WTC11 (cell line): ENCODE results near the gene ACTN2.

ENCODE experiments used
- CTCF ChIP-seq: fragments of 200-600 bp; IDR thresholded peaks from 2 replicates; pipeline ENCODE4 v1.8.0; 2022; ENCODE audit warnings: antibody characterized with exemption
- TP53 ChIP-seq: sonication (generic); formaldehyde crosslinking; IDR thresholded peaks from 2 replicates; pipeline ENCODE4 v1.8.1; 2023; ENCODE audit warnings: mild to moderate bottlenecking, missing genetic modification reagents
- TF ChIP-seq, protein P1 (sequence below): sonication (generic); formaldehyde crosslinking; IDR thresholded peaks from 2 replicates; pipeline ENCODE4 v1.8.1; 2023; ENCODE audit warnings: mild to moderate bottlenecking, missing genetic modification reagents, moderate library complexity

GRCh38 chr1:236799001-236799400, 112.7 kb downstream of the ACTN2 start:
- no peak for TF ChIP-seq CTCF
- TF ChIP-seq TP53 = no peak
- TF ChIP-seq, protein P1, sequence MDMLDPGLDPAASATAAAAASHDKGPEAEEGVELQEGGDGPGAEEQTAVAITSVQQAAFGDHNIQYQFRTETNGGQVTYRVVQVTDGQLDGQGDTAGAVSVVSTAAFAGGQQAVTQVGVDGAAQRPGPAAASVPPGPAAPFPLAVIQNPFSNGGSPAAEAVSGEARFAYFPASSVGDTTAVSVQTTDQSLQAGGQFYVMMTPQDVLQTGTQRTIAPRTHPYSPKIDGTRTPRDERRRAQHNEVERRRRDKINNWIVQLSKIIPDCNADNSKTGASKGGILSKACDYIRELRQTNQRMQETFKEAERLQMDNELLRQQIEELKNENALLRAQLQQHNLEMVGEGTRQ (CRISPR knock-in tag) = no peak
